IMR-90 (cell line): ENCODE results near the gene TMEM259. TPM values are rescaled to one million over a fixed set of nuclear protein-coding genes. Genes with fewer than 3 reads are reported as not detected.

Source experiments
- ATAC-seq: fragments of 200-7000 bp; cut with Tn5 transposase; 2 replicates; pipeline ENCODE4 v1.9.1; 2020; ENCODE audit warnings: low read depth, mild to moderate bottlenecking, moderate library complexity
- BruUV-seq: library from RNA; stranded (reverse); fragments of 400-500 nt; replicated peaks from 2 replicates; lab custom pipeline; 2021; lab: Mats Ljungman, UMichigan
- CTCF ChIA-PET: fragments of 300-600 bp; formaldehyde crosslinking; extraction: SDS; loops from one replicate; lab custom pipeline; 2021; ENCODE audit warnings: antibody characterized with exemption; lab: Yijun Ruan, JAX
- POLR2A ChIA-PET: fragments of 300-600 bp; sonication (Branson Sonifier 250); formaldehyde crosslinking; loops from one replicate; lab custom pipeline; 2022; ENCODE audit warnings: antibody characterized with exemption; ENCODE audit not compliant: unreplicated experiment; lab: Charles Lee
- DNase-seq: peaks from one replicate; pipeline ENCODE4 v3.0.0; 2013
- H2AFZ ChIP-seq: replicated peaks from 2 replicates; pipeline ENCODE3; 2013; ENCODE audit warnings: low read length, mild to moderate bottlenecking; ENCODE audit not compliant: poor library complexity
- H2AK5ac ChIP-seq: 2 replicates; pipeline ENCODE4 v1.6.1; 2013; ENCODE audit warnings: low read depth, low read length, inconsistent platforms
- H2AK9ac ChIP-seq: replicated peaks from 2 replicates; pipeline ENCODE3; 2013; ENCODE audit warnings: mild to moderate bottlenecking, low read depth, low read length, moderate library complexity; ENCODE audit not compliant: poor library complexity
- H2BK120ac ChIP-seq: 2 replicates; pipeline ENCODE4 v1.6.1; 2013; ENCODE audit warnings: low read depth, low read length, inconsistent platforms
- H2BK15ac ChIP-seq: 3 replicates; pipeline ENCODE4 v1.6.1; 2013; ENCODE audit warnings: low read depth, low read length, inconsistent platforms
- H2BK20ac ChIP-seq: 2 replicates; pipeline ENCODE4 v1.6.1; 2013; ENCODE audit warnings: low read depth, mild to moderate bottlenecking, inconsistent platforms, low read length, moderate library complexity
- H2BK5ac ChIP-seq: 2 replicates; pipeline ENCODE4 v1.6.1; 2013; ENCODE audit warnings: mild to moderate bottlenecking, low read depth, low read length, inconsistent platforms; ENCODE audit not compliant: poor library complexity, severe bottlenecking
- H3K14ac ChIP-seq: replicated peaks from 2 replicates; pipeline ENCODE4 v1.6.1; 2013; ENCODE audit warnings: low read depth, low read length, inconsistent platforms
- H3K18ac ChIP-seq: 2 replicates; pipeline ENCODE4 v1.6.1; 2013; ENCODE audit warnings: low read depth, low read length, control low read depth
- H3K23ac ChIP-seq: 2 replicates; pipeline ENCODE4 v1.6.1; 2013; ENCODE audit warnings: low read depth, low read length, inconsistent platforms
- H3K27ac ChIP-seq: 2 replicates; pipeline ENCODE4 v1.5.1; 2013; ENCODE audit warnings: mild to moderate bottlenecking, control low read depth, low read length; ENCODE audit not compliant: insufficient read depth
- H3K27me3 ChIP-seq: 2 replicates; pipeline ENCODE4 v1.6.1; 2013; ENCODE audit warnings: low read length; ENCODE audit not compliant: control insufficient read depth, insufficient read depth
- H3K36me3 ChIP-seq: 2 replicates; pipeline ENCODE4 v1.6.1; 2013; ENCODE audit warnings: low read length, mixed read lengths; ENCODE audit not compliant: control insufficient read depth, insufficient read depth
- H3K4ac ChIP-seq: 2 replicates; pipeline ENCODE4 v1.6.1; 2013; ENCODE audit warnings: low read depth, low read length, inconsistent platforms
- H3K4me1 ChIP-seq: 2 replicates; pipeline ENCODE4 v1.6.1; 2013; ENCODE audit warnings: low read length, mixed read lengths; ENCODE audit not compliant: control insufficient read depth, insufficient read depth
- H3K4me2 ChIP-seq: 2 replicates; pipeline ENCODE4 v1.6.1; 2013; ENCODE audit warnings: low read depth, mild to moderate bottlenecking, control low read depth, low read length, moderate library complexity
- H3K4me3 ChIP-seq: 2 replicates; pipeline ENCODE4 v1.5.1; 2013; ENCODE audit warnings: low read depth, mild to moderate bottlenecking, control low read depth, low read length, moderate library complexity; ENCODE audit not compliant: insufficient read depth
- H3K56ac ChIP-seq: 2 replicates; pipeline ENCODE4 v1.6.1; 2013; ENCODE audit warnings: low read length, inconsistent platforms; ENCODE audit not compliant: insufficient read depth; ENCODE audit errors: extremely low read depth
- H3K79me1 ChIP-seq, 2 experiments: 2 replicates each; pipeline ENCODE4 v1.6.1; 2013; ENCODE audit warnings: low read length in 2 of 2, inconsistent platforms in 1 of 2, low read depth in 1 of 2
- H3K9ac ChIP-seq: 2 replicates; pipeline ENCODE4 v1.6.1; 2013; ENCODE audit warnings: low read depth, low read length, control low read depth
- H3K9me1 ChIP-seq: 2 replicates; pipeline ENCODE4 v1.6.1; 2013; ENCODE audit warnings: low read length, inconsistent platforms; ENCODE audit not compliant: insufficient read depth
- H3K9me3 ChIP-seq: 2 replicates; pipeline ENCODE4 v1.6.1; 2013; ENCODE audit warnings: low read length; ENCODE audit not compliant: control insufficient read depth, insufficient read depth
- H4K20me1 ChIP-seq: 2 replicates; pipeline ENCODE4 v1.6.1; 2013; ENCODE audit warnings: low read length, inconsistent platforms; ENCODE audit not compliant: insufficient read depth
- H4K5ac ChIP-seq: 2 replicates; pipeline ENCODE4 v1.6.1; 2013; ENCODE audit warnings: mild to moderate bottlenecking, low read depth, low read length, control low read depth
- H4K8ac ChIP-seq, 2 experiments: 2 replicates each; pipeline ENCODE4 v1.6.1; 2013; ENCODE audit warnings: low read depth in 2 of 2, low read length in 2 of 2, control low read depth in 1 of 2, inconsistent platforms in 1 of 2
- H4K91ac ChIP-seq: 2 replicates; pipeline ENCODE4 v1.6.1; 2013; ENCODE audit warnings: low read depth, low read length, inconsistent platforms; ENCODE audit not compliant: insufficient read depth
- BHLHE40 ChIP-seq: fragments of 150-350 bp; IDR thresholded peaks from 2 replicates; pipeline ENCODE4 v1.6.1; 2016; ENCODE audit warnings: mild to moderate bottlenecking, low read depth, low read length
- CEBPB ChIP-seq: IDR thresholded peaks from 2 replicates; pipeline ENCODE4 v1.6.1; 2012; ENCODE audit warnings: low read depth, low read length, improper control_type of control experiment
- FOS ChIP-seq: fragments of 150-350 bp; IDR thresholded peaks from 2 replicates; pipeline ENCODE4 v1.6.1; 2016; ENCODE audit warnings: low read depth, low read length
- MAFK ChIP-seq: IDR thresholded peaks from 2 replicates; pipeline ENCODE4 v1.6.1; 2012; ENCODE audit warnings: low read depth, low read length, improper control_type of control experiment
- MAZ ChIP-seq: IDR thresholded peaks from 2 replicates; pipeline ENCODE4 v1.6.1; 2012; ENCODE audit warnings: low read depth, mild to moderate bottlenecking, low read length, improper control_type of control experiment, moderate library complexity, borderline replicate concordance
- RFX5 ChIP-seq: IDR thresholded peaks from 2 replicates; pipeline ENCODE4 v1.8.0; 2012; ENCODE audit warnings: low read depth, mild to moderate bottlenecking, low read length, moderate library complexity
- WGBS, 2 experiments: methylation state at CpG; one replicate each; pipeline versions ENCODE4 v1.1.5 to v1.1.7; 2013; ENCODE audit warnings: missing lambda C conversion rate in 2 of 2; ENCODE audit not compliant: insufficient read length in 1 of 2; ENCODE audit errors: extremely low coverage in 2 of 2; 5-methylcytosine and 5-hydroxymethylcytosine counted together
- dilution Hi-C: fragments of 300-500 bp; cut with HindIII; formaldehyde crosslinking; loops from one replicate; pipeline ENCODE4 v1.14.3; 2018; ENCODE audit warnings: low sequenced_read_pairs; ENCODE audit not compliant: unreplicated experiment
- in situ Hi-C: fragments of 300-500 bp; cut with MboI; formaldehyde crosslinking; loops from 3 replicates; pipeline ENCODE4 v1.14.3; 2019; ENCODE audit warnings: low sequenced_read_pairs, inconsistent platforms, mixed read lengths
- intact Hi-C: fragments of 100-400 bp; cut with micrococcal nuclease; formaldehyde crosslinking; loops from 2 replicates; pipeline ENCODE4 v1.10.0; 2022
- polyA plus RNA-seq, 3 experiments: library from polyadenylated mRNA; depleted of rRNA; stranded (reverse); fragments of >200 nt; gene quantifications; 2 replicates each; pipeline ENCODE4 v1.2.3, GENCODE V29; 2012; ENCODE audit warnings: low replicate concordance in 1 of 3
- total RNA-seq: library from RNA; depleted of rRNA; stranded (reverse); fragments of >200 nt; gene quantifications from 2 replicates; pipeline ENCODE4 v1.2.3, GENCODE V29; 2012
- TF ChIP-seq, protein P1 (sequence below): fragments of 150-350 bp; IDR thresholded peaks from 2 replicates; pipeline ENCODE4 v1.6.1; 2017; ENCODE audit warnings: mild to moderate bottlenecking, antibody characterized with exemption, low read length, low read depth

Gene TMEM259
- total and polyA plus RNA-seq, 2 of the 4 experiments (the other 2 are of a cell fraction): 22.6 to 153 TPM

DNA sequence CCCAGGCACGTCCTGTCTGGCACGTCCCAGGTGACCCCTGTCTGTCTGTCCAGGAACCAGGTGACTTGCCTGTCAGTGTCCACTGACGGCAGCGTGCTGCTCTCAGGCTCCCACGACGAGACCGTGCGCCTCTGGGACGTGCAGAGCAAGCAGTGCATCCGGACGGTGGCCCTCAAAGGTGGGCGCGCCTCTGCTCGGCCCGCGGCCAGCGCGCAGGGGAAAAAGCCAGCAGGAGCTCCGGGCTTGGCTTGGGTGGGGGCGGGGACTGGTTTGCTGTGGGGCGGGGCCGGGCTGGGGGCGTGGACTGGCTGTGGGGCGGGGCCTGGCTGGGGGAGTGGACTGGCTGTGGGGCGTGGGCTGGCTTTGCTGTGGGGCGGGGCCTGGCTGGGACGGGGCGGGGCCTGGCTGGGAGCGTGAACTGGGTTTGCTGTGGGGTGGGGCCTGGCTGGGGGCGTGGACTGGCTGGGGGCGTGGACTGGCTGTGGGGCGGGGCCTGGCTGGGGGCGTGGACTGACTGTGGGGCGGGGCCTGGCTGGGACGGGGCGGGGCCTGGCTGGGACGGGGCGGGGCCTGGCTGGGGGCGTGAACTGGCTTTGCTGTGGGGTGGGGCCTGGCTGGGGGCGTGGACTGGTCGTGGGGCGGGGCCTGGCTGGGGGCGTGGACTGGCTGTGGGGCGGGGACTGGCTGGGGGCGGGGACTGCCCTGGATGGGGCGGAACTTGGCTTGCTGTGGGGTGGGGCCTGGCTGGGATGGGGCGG lies 29.6 kb downstream of the TMEM259 start:
- ChIA-PET CTCF (no interaction called here), POLR2A (no interaction called here)
- Histone ChIP-seq H3K4me1 (peaks cover 4% of the 10 kb centered on the region), H3K9me1 (no peaks in the 10 kb centered on the region), H3K79me1 (peaks cover 0 to 11% of the 10 kb centered on the region in 2 experiments; a peak in 3 of 4 replicates), H3K14ac (no peak overlapping the region), H3K4me2 (no peak overlapping the region), H3K4me3 (no peak overlapping the region), H2AK5ac (no peak overlapping the region; the same call in 1 of the 2 replicates), H2AFZ (no peak overlapping the region), H3K9ac (no peak overlapping the region), H3K27ac (no peak overlapping the region), H2BK120ac (no peak overlapping the region), H3K27me3 (peaks cover 8% of the 10 kb centered on the region), H3K9me3 (no peaks in the 10 kb centered on the region), H3K18ac (no peak overlapping the region), H3K56ac (no peak overlapping the region), H3K23ac (no peak overlapping the region), H2BK5ac (no peak overlapping the region), H4K91ac (no peak overlapping the region), H4K8ac (no peak overlapping the region), H2AK9ac (no peak overlapping the region), H4K20me1 (no peaks in the 10 kb centered on the region; the same call in 1 of the 2 replicates), H2BK15ac (no peak overlapping the region), H4K5ac (no peak overlapping the region), H3K4ac (no peak overlapping the region), H3K36me3 (peaks cover 52% of the 10 kb centered on the region), H2BK20ac (no peak overlapping the region)
- intact Hi-C loops: no loop called here
- in situ Hi-C loops: no loop called here
- TF ChIP-seq FOS (no peak), RFX5 (no peak), MAFK (no peak), MAZ (no peak), CEBPB (no peak), BHLHE40 (no peak)
- TF ChIP-seq, protein P1, sequence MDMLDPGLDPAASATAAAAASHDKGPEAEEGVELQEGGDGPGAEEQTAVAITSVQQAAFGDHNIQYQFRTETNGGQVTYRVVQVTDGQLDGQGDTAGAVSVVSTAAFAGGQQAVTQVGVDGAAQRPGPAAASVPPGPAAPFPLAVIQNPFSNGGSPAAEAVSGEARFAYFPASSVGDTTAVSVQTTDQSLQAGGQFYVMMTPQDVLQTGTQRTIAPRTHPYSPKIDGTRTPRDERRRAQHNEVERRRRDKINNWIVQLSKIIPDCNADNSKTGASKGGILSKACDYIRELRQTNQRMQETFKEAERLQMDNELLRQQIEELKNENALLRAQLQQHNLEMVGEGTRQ: no peak
- DNase-seq (peak; percentile 46), ATAC-seq (peak; percentile 46)
- BruUV-seq: no TSS peak
- 94% methylated on average over 14 of the region's 47 CpGs; no CpG with 5 or more reads in 1 of the 2 experiments for WGBS, 2 experiments
- dilution Hi-C loops: no loop called here
